HG03378 (cell line): ENCODE results near the gene MYDGF.
"Not testable (repeated sequence)": the region's sequence is repeated elsewhere in the genome, so short reads cannot be mapped to it uniquely, and the experiment has no call there.

ENCODE experiments used
- ATAC-seq: cut with Tn5 transposase; IDR thresholded peaks from one replicate; pipeline ENCODE4 v1.9.1; 2021; ENCODE audit warnings: mild to moderate bottlenecking, moderate library complexity; ENCODE audit not compliant: unreplicated experiment

Gene MYDGF

GRCh38 chr19:4669723-4670480 lies at the start of gene MYDGF:
Gene MYDGF (minus strand): TSS chr19:4670342. CDS start chr19:4670334, 8 bp downstream.
- ATAC-seq = no peak

GRCh38 chr19:4719499-4719866 lies 49.3 kb upstream of the MYDGF start:
- no peak for ATAC-seq

GRCh38 chr19:4717966-4718701 lies 48.0 kb upstream of the MYDGF start:
- no peak for ATAC-seq

- ATAC-seq = no peak
Measured at GRCh38 chr19:4717191-4717965, 47.2 kb upstream of the MYDGF start.

DNA sequence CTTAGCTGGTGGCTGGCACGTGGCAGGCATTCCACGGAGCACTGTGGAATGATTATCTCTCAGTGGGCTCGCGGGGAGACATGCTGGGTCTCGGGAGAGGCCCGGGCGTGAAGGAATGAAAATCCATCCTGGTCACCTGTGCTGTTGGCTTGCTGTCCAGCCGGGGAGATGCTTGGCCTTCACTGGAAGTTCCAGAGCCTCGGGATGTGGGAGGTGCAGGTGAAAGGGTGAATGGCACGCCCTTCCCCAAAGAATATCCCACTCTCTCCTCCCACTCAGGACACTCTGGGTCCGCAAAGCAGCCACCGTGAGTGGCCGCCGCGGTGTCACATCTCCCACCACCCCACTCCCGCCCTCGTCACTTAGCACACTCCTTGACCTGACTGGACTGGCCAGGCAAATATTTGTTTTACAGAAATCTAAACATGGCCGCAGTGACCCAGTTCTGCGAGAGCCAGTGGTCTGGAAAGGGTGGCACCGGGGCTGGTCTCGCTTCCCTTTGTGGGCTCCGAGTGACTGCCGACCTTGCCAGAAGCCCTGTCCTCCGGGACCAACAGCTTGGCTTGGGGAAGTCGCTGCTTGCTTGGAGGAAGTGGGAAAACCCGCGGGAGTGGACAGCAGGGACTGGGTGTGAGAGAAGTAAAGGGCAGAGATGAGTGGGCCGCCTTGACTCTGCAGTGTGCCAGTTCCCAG lies 45.5 kb upstream of the MYDGF start:
- ATAC-seq = no peak

- not testable (repeated sequence) for ATAC-seq
Measured at GRCh38 chr19:4715178-4715528, 45.0 kb upstream of the MYDGF start.

DNA sequence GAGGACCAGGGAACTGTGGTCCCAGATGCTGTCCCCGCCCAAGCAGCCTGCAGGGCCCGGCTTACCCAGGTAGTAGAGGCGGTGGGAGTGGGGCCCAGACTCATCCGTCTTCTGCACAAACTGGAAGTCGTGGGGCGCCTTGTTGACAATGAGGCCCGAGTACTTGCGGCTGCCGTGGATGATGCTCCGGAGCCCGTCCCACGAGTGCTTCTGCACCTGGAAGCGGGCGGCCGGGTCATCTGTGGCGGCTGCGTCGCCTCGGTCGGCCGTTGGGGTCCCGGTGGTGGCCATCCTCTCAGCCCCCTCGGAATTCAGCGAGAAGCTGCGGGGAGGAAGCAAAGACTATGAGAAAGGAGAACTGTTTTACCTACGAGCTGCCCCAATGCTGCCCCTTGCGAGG lies 43.9 kb upstream of the MYDGF start:
- no peak for ATAC-seq

GRCh38 chr19:4713384-4713951 lies 43.3 kb upstream of the MYDGF start:
- ATAC-seq = no peak

- no peak for ATAC-seq
Measured at GRCh38 chr19:4712771-4713170, 42.6 kb upstream of the MYDGF start.

- no peak for ATAC-seq
Measured at GRCh38 chr19:4711211-4711610, 41.1 kb upstream of the MYDGF start.

- no peak for ATAC-seq
Measured at GRCh38 chr19:4710281-4710600, 40.1 kb upstream of the MYDGF start.

DNA sequence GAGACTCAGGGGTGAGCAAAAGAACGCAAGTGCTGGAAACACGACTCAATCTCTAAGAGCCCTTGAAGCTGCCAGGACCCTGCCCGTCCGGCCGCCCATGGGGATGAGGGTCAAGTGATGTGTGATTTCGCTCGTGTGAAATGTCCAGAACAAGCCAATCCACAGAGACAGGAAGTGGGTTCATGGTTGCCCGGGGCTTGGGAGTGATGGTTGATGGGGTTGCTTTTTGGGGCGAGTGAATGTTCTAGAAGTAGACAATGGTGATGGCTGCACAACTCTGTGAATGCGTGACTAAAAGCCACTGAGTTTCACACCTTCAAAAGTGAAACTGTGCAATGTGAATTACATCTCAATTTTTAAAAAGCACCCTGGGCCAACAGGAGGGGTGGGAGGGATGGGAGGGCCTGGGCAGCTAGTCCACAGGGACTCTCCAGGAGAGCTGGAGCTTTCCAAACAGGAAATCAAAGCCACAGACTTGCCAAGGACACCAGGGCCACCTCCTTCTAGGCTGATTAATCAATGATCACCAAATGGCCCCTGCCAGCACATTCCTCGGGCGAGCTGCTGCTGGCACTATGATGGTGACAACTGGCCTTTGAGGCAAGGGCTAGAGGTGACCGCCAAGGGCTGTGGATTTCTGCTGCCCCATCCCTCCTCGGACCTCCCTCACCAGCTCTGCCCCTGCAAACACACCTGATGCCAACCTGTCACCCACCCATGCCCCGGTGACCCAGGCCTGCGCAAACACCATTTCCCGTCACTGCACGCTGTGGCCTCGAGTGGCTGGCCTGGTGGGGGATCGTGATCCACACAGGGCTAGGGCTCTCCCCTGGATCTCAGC lies 39.5 kb upstream of the MYDGF start:
- no peak for ATAC-seq

DNA sequence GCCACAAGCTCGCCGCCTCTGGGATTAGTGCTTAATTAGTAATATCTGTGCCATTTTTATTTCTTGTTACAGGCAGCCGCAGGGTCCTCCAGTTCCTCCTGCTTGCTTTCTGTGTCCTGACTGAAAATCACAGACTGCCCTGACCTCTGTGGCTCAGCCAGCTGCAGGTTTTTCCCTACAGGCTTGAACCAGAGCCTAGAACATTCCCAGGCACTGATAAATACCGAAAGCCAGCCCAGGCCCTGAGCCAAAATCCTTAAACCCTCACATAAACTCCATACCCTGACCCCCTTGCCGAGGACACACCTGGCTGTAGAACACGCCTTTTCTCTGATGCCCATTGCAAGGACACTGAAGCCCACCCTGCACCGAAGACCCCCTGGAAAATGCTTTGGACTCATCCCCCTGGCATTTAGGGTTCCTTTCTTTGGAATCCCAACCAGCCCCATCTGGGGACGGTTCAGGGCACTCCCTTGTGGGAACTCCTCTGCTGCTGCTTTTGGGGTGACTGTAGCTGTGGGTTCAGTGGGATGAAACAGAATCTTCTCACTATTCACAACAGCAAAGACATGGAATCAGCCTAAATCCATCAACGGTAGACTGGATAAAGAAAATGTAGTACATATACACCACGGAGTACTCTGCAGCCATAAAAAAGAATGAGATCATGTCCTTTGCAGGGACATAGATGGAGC lies 38.0 kb upstream of the MYDGF start:
- ATAC-seq = no peak

DNA sequence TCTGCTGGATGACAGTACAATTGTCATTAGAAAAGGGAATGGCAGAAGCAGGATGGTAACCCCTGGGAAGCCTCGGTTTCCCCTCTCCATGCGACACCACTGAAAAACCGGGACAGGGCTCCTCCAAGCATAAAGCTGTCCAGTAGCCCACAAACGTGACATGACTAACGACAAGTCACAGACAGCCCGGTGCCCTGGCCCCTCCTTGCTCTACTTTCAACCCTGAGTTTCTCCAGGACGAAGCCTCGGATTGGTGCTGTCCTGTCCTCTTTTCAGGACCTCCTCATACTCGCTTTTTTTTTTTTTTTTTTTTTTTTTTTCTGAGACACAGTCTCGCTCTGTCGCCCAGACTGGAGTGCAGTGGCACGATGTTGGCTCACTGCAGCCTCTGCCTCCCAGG lies 37.2 kb upstream of the MYDGF start:
- no peak for ATAC-seq

DNA sequence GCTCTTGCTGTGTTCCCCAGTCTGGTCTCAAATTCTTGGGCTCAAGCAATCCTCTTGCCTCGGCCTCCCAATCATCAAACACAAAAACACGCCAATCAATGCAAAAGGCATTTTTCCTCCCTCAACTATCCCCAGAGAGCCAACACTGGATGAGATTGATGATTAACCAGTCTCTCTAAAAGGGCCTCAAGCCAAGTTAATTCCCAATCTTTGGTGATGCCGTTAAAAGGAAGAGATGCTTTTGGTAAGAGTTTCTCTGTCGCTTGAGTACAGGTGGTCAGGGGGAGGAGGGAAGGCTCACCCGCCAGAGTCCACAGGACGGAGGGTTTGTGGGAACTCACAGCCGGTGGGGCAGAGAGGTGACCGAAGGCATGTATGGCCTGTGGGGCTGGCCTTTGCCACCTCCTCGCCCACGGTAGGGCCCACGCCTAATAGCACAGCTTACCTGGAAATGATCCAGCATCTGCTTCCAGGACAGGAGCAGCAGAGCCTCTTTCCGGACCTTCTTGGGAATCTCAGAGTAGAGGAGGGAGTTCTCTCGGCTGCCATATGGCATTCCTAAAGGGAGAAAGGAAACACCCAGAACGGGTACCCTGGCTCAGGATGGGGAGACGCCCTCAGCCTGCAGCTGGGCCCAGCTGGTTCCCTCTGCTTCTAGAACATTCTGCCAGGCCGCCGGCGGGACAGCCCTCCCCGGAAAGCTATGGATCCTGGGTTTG lies 35.4 kb upstream of the MYDGF start:
- ATAC-seq = no peak

DNA sequence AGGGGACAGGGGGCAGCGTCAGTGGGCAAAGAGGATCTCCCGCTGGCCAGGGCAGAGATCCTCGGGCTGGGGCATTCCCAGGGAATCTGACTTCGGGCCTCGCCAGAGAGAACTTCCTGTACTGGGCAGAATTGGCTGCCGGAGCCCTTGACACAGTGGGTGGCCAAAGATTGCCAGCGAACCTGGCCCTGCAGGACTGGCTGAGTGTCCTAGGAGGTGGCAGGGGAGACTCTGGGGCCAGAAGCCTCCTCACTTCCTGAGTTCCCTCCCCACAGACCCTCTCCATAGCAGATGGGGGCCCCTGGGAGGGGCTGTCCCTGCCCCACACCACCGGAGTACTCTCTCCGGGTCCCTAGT lies 34.2 kb upstream of the MYDGF start:
- ATAC-seq = no peak

GRCh38 chr19:4703671-4704316 lies 33.7 kb upstream of the MYDGF start:
- no peak for ATAC-seq

DNA sequence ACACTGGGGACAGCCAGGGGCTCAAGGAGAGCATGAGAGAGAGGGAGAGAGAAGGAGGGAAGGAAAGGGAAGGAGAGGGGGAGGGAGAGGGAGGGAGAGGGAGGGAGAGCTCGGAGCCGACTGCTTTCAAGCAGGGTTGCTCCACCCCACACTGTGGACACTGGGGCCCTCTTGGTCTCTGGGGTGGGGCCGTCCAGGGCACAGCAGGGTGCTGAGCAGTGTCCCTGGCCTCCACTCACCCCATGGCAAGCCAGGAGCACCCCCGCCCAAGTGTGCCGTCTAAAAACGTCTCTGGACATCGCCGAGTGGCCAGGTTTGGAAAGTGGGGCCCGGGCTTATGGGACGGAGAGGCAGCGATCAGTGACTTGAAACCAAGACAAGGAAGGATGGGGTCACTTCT lies 32.6 kb upstream of the MYDGF start:
- ATAC-seq = no peak

DNA sequence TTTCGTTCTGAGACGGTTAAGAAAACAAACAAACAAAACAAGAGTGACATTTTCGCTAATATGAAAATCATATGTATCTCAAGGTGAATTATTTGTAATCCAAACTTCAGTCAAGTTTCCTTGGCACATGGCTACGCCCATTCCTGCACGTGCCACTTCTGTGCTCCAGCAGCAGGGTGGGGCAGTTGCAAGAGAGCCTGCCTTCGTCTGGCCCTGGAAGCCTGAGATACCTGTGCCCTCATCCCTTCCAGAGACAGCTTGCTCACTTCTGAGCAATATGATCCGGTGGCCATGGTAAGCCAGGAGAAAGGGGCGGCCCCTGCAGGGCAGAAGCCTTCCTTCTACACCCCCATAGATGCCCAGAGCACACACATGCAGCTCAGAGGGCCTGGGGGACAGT lies 31.4 kb upstream of the MYDGF start:
- ATAC-seq = no peak
